Hepatocyte (in vitro differentiated cells): ENCODE data around the gene COX10. TPM values are rescaled to one million over a fixed set of nuclear protein-coding genes. Genes with fewer than 3 reads are reported as not detected.

Experiments
- DNase-seq: peaks from one replicate; pipeline ENCODE4 v3.0.0-alpha.2; 2016; ENCODE audit warnings: low spot score
- H2AFZ ChIP-seq: fragments of 200-600 bp; sonication (generic); 2 replicates; pipeline ENCODE4 v1.6.0; 2016; ENCODE audit warnings: antibody characterized with exemption, mild to moderate bottlenecking
- H3K27ac ChIP-seq: fragments of 200-600 bp; sonication (generic); 2 replicates; pipeline ENCODE4 v1.5.1; 2016; ENCODE audit warnings: mild to moderate bottlenecking
- H3K27me3 ChIP-seq: fragments of 200-600 bp; sonication (generic); 2 replicates; pipeline ENCODE4 v1.6.1; 2016
- H3K36me3 ChIP-seq: fragments of 200-600 bp; sonication (generic); replicated peaks from 2 replicates; pipeline ENCODE4 v1.5.1; 2016; ENCODE audit warnings: low read depth; ENCODE audit not compliant: insufficient read depth
- H3K4me1 ChIP-seq: fragments of 200-600 bp; sonication (generic); 2 replicates; pipeline ENCODE4 v1.5.1; 2016; ENCODE audit warnings: mild to moderate bottlenecking, moderate library complexity; ENCODE audit not compliant: insufficient read depth
- H3K4me2 ChIP-seq: fragments of 200-600 bp; sonication (generic); 2 replicates; pipeline ENCODE4 v1.6.0; 2016
- H3K4me3 ChIP-seq: fragments of 200-600 bp; sonication (generic); 2 replicates; pipeline ENCODE4 v1.5.1; 2016; ENCODE audit warnings: mild to moderate bottlenecking
- H3K79me2 ChIP-seq: fragments of 200-600 bp; sonication (generic); 2 replicates; pipeline ENCODE4 v1.6.0; 2017; ENCODE audit warnings: mild to moderate bottlenecking
- H3K9me2 ChIP-seq: fragments of 200-600 bp; sonication (generic); replicated peaks from 2 replicates; pipeline ENCODE4 v1.6.0; 2017; ENCODE audit warnings: mild to moderate bottlenecking; ENCODE audit not compliant: insufficient read depth
- H3K9me3 ChIP-seq: fragments of 200-600 bp; sonication (generic); 2 replicates; pipeline ENCODE4 v1.5.1; 2016; ENCODE audit warnings: low read depth, mild to moderate bottlenecking
- H4K20me1 ChIP-seq: fragments of 200-600 bp; sonication (generic); 2 replicates; pipeline ENCODE4 v1.6.0; 2016; ENCODE audit warnings: mild to moderate bottlenecking; ENCODE audit not compliant: insufficient read depth, poor library complexity, severe bottlenecking
- CTCF ChIP-seq: fragments of 200-600 bp; sonication (generic); IDR thresholded peaks from 2 replicates; pipeline ENCODE4 v1.5.1; 2016; ENCODE audit warnings: antibody characterized with exemption, mild to moderate bottlenecking; ENCODE audit not compliant: poor library complexity
- EZH2 ChIP-seq: fragments of 200-600 bp; sonication (generic); IDR thresholded peaks from 2 replicates; pipeline ENCODE4 v1.6.1; 2016; ENCODE audit warnings: antibody characterized with exemption, mild to moderate bottlenecking, borderline replicate concordance
- EZH2phosphoT487 ChIP-seq: fragments of 200-600 bp; sonication (generic); IDR thresholded peaks from one replicate; pipeline ENCODE4 v1.6.1; 2018; ENCODE audit warnings: antibody characterized with exemption, mild to moderate bottlenecking, low read depth, moderate library complexity; ENCODE audit not compliant: unreplicated experiment, severe bottlenecking
- WGBS: methylation state at CpG from one replicate; pipeline ENCODE4 v1.1.6; 2016; ENCODE audit warnings: low lambda C conversion rate; ENCODE audit errors: missing lambda C conversion rate; 5-methylcytosine and 5-hydroxymethylcytosine counted together
- polyA plus RNA-seq: library from polyadenylated mRNA; unstranded; fragments of >200 nt; fragmentation: Nextera tagmentation; extraction: Ambion mirVana; gene quantifications from 2 replicates; pipeline ENCODE4 v1.2.1, GENCODE V29; 2016
- total RNA-seq: library from RNA; depleted of rRNA; stranded (reverse); fragments of >200 nt; gene quantifications from 2 replicates; pipeline ENCODE4 v1.2.3, GENCODE V29; 2014

Gene COX10
- total and polyA plus RNA-seq, 2 experiments from 2014 or later = 23.2 to 27.6 TPM

- no peak for DNase-seq
- Histone ChIP-seq H3K9me2 (no peaks in the 10 kb centered on the region), H3K4me1 (no peaks in the 10 kb centered on the region), H3K9me3 (no peaks in the 10 kb centered on the region), H3K27ac (no peak overlapping the region), H2AFZ (no peak overlapping the region), H3K79me2 (no peaks in the 10 kb centered on the region), H3K36me3 (no peaks in the 10 kb centered on the region), H3K4me3 (no peak overlapping the region), H3K4me2 (no peak overlapping the region), H4K20me1 (no peaks in the 10 kb centered on the region), H3K27me3 (no peaks in the 10 kb centered on the region)
- TF ChIP-seq EZH2 (no peak), EZH2phosphoT487 (no peak), CTCF (no peak)
- WGBS = 61% methylated on average over 4 of the region's 4 CpGs
Measured at GRCh38 chr17:14222611-14223010, 153.3 kb downstream of the COX10 start.

DNA sequence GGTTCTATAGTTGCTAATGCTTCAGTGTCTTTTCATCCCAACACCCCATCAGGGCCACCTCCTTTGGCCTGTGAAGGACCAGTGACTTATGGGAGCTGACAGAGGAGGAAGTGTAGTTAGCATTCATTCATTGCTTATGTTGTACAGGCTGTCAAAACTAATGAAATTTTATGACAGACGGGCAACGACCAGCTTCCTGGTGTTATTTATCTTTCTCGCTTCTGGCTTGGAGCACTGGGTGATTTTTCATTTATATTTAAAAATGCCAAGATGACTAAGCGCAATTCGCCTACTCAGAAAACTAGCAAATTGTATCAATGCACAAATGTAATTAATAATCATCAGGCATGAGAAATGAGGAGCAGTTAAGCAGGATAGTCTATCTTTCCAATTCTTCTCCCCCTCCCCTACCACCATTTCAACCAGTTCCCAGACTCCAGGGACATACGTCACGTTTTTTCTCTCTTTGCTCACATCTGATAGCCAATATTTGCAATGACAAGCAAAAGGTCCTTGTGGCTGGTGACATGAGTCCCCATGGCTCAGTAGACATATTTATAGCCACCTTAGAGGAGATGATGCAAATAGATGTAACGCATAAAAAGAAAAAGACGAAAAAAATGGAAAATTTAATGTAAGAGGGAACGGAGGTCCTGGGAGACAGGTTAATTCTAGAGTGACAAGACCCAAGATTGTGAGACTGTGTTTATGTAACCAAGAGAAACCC lies 156.1 kb downstream of the COX10 start:
- Histone ChIP-seq H3K27me3 (no peaks in the 10 kb centered on the region), H3K4me3 (no peak overlapping the region), H2AFZ (no peak overlapping the region), H4K20me1 (no peaks in the 10 kb centered on the region), H3K79me2 (no peaks in the 10 kb centered on the region), H3K9me2 (no peaks in the 10 kb centered on the region), H3K4me1 (no peaks in the 10 kb centered on the region), H3K4me2 (no peak overlapping the region), H3K9me3 (no peaks in the 10 kb centered on the region), H3K36me3 (no peaks in the 10 kb centered on the region), H3K27ac (no peak overlapping the region)
- no peak for DNase-seq
- WGBS = 83% methylated on average over 10 of the region's 10 CpGs
- TF ChIP-seq EZH2phosphoT487 = no peak
- no peak for TF ChIP-seq EZH2
- TF ChIP-seq CTCF = no peak

DNA sequence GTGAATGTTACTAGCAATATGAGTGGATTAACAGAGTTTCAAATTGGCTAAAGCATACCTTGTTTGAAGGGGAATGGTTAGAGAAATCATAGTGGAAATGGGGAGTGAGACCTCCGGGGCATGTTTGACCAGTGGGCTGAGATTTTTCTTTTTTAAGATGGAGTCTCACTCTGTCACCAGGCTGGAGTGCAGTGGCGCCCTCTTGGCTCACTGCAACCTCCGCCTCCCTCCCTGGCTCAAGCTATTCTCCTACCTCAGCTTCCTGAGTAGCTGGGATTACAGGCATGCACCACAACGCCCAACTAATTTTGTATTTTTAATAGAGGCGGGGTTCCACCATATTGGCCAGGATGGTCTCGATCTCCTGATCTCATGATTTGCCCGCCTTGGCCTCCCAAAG lies 157.7 kb downstream of the COX10 start:
- Histone ChIP-seq H3K9me3 (no peaks in the 10 kb centered on the region), H4K20me1 (no peaks in the 10 kb centered on the region), H3K27ac (no peak overlapping the region), H2AFZ (no peak overlapping the region), H3K9me2 (no peaks in the 10 kb centered on the region), H3K4me3 (no peak overlapping the region), H3K4me1 (no peaks in the 10 kb centered on the region), H3K4me2 (no peak overlapping the region), H3K79me2 (no peaks in the 10 kb centered on the region), H3K27me3 (no peaks in the 10 kb centered on the region), H3K36me3 (no peaks in the 10 kb centered on the region)
- 95% methylated on average over 7 of the region's 7 CpGs for WGBS
- DNase-seq = no peak
- TF ChIP-seq EZH2phosphoT487 = no peak
- TF ChIP-seq EZH2 = no peak
- TF ChIP-seq CTCF = no peak
